Stimulated activated CD4-positive, alpha-beta T cell treated with anti-CD3 and anti-CD28 coated beads, Interleukin-4, amount 100 ng/mL, for 4 hours (primary cell): ENCODE measurements around the gene SHC1.

Experiments used
- DNase-seq, 2 experiments: peaks; one replicate each; pipeline ENCODE4 v3.0.0-alpha.2; 2020

The SHC1 gene

GRCh38 chr1:154954541-154954940, 16.0 kb downstream of the SHC1 start:
- no peak for DNase-seq

- DNase-seq = no peak
Observed at GRCh38 chr1:154953611-154954038, 16.9 kb downstream of the SHC1 start.

GRCh38 chr1:154952664-154953063, 17.9 kb downstream of the SHC1 start:
- DNase-seq = no peak

DNA sequence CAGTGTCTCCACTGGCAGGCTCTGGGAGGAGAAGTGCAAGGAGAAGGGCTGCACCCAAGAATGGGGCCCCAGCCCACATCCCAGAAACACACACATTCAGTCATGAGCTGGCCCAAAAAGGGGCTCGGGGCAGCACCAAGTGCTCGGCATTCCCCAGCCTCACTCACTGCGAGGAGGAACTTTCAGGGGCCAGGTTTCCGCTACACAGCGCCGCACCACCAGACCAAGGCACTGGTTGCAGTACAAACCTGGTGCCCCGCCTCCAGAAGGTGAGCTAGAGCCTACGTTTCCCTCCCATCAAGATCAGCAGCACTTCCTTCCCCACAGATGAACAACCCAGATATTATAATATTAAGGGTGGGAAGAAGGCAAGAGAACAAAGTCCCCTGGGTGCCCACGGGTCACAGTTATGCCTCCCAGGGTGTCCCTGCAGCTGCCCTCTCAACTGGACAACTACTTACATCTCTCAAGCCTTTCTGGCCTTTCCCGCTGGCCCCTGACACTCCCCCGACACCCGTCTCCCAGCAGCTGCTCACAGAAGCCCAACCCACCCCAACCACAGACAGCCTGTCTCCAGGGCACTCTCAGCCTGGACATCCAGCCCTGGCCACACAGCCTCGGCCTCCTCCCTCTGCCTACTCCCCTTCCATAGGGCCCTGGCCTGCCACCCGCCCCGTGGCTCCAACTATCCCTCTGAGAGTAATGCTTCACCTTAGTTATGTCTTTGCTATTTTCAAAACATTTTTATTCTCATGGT, 18.5 kb downstream of the SHC1 start:
- DNase-seq = peak; percentile 60 to 61

DNA sequence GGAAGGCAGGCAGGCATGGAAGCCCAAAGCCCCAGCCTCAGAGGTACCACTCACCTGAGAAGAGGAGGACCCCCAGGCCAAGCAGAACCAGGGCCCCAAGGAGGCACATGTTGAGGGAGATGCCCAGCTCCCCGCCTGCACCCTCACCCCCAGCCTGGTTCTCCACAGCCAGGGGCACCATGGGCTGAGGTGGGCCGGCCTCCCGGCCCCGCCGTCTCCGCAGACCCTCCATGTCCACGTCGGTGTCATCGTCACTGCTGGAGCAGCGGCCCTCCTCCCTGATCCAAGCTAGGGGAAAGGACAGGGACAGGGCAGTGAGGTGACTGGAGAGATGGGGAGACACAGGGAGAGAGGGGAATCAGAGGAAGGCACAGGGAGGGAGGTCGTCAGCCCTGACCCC, 22.5 kb downstream of the SHC1 start:
- no peak for DNase-seq

GRCh38 chr1:154945962-154946850, 24.3 kb downstream of the SHC1 start:
- DNase-seq = no peak

GRCh38 chr1:154945160-154945961, 25.2 kb downstream of the SHC1 start:
- DNase-seq = no peak

GRCh38 chr1:154944401-154945159, 26.0 kb downstream of the SHC1 start:
- DNase-seq = no peak

DNA sequence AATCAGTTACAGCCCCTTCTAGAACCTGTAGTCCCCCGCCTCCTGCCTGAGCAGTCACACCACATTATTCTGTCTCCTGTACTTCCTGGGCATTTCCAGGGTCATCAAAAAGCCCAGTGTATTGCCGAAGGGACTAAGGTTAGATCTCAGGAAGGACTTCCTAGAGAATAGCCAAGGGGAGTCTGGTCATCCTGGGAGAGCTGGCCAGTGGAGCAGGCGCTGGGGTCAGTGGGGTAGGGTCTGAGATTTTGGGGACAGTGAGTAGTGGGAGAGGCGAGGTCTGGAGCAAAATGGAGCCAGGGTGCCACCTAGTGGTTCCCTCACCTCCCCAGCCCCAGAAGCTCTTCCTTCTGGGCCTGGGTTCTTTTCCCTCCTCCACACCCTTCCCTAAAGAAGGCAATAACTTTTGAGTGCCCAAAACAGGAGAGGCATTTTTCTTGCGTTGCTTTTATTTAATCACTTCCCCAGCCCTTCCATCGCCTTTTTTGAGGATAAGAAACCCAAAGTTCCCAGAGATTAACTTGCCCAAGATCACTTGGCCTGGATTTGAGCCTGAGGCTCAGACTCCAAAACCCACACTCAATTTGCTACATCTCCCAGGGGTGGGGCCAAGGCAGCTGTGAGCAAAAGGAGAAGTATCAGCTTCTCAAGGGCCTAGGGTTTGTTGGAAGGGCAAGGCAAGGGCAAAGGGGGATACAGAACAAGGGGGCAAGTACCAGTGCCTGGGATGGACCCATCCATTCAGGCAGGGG, 26.7 kb downstream of the SHC1 start:
- DNase-seq = peak in 1 of 2 experiments; percentile 39

DNA sequence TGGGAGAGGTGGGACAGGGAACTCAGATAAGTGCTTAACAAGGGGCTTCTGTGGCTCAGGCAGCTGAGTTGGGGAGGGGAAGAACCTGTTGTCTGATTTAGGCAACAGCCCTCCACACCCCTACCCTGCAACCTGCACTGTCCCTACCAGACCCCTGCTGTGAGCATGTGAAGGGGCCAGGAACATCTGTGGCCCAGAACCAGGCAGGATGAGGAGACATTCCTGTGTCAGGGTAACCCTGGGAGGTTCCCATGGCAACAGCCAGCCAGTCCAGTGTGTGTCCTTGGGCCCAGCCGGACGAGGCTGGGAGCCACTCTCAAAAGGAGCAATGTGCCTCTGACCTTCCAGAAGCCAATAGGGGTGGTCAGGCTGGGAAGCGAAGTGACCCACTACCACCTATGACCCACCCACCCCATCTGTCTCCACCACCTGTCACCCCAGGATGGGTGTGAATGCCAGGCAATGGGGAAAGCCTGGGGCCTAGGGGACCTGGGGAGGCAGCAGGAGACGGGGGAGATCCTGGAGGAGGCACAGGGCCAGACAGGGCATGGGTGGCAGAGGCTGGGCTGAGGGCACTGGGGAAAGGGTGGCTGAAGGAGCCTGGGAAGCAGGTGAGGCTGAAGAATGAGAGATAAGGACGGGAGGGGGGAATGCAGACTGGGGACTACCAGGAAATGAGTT, 29.1 kb downstream of the SHC1 start:
- no peak for DNase-seq

- DNase-seq = no peak
Observed at GRCh38 chr1:154940651-154941194, 29.8 kb downstream of the SHC1 start.

GRCh38 chr1:154940213-154940560, 30.4 kb downstream of the SHC1 start:
- DNase-seq = no peak

DNA sequence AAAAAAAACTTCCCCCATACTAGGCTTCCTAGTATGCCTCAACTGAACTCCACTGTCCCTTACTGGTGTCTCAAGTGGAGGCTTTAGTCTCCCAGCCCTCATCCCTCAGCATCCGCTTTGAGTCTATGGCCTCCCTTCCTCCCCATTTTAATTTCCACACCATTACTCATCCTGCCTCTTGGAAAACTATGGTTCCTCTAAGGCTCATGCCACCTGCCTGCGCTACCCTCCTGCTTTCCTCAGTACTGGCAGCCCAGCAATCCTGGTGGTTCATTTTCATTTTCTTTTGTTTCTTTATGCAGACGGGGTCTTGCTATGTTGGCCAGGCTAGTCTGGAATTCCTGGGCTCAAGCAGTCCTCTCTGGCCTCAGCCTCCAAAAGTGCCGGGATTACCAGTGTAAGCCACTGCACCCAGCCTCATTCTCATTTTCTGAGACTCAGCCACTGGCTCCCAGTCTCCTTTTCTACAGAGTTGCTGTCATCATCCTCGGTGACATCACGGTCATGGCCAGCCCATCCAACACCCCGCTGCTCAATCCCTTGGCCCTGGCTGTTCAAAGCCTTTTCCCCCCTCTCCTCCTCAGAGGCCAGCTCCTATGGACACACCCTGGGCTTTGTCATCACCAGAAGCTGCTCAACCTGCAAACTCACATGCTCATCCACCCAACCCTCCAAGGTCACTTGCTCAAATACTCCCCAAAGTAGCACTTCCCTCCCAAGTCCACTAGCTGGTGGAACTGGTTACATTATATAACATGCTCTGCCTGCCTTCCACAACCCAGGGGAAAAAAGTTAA, 31.7 kb downstream of the SHC1 start:
- no peak for DNase-seq

DNA sequence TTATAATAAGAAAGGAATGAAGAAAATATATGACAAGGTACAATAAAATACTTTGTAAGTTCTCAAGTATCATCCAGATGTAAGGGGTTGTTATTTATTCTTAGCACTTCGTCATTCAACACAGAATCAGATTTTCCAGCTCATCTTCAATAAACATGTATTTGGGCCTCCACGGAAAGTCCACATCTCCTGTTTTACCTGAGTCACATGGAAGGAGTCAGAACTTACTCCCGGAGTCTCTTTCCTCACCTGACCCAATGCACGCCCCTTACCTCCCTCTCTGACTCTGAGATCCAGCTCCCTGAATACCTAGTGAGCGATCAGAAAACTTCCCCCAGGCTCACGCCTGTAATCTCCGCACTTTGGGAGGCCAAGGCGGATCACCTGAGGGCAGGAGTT, 32.6 kb downstream of the SHC1 start:
- no peak for DNase-seq

DNA sequence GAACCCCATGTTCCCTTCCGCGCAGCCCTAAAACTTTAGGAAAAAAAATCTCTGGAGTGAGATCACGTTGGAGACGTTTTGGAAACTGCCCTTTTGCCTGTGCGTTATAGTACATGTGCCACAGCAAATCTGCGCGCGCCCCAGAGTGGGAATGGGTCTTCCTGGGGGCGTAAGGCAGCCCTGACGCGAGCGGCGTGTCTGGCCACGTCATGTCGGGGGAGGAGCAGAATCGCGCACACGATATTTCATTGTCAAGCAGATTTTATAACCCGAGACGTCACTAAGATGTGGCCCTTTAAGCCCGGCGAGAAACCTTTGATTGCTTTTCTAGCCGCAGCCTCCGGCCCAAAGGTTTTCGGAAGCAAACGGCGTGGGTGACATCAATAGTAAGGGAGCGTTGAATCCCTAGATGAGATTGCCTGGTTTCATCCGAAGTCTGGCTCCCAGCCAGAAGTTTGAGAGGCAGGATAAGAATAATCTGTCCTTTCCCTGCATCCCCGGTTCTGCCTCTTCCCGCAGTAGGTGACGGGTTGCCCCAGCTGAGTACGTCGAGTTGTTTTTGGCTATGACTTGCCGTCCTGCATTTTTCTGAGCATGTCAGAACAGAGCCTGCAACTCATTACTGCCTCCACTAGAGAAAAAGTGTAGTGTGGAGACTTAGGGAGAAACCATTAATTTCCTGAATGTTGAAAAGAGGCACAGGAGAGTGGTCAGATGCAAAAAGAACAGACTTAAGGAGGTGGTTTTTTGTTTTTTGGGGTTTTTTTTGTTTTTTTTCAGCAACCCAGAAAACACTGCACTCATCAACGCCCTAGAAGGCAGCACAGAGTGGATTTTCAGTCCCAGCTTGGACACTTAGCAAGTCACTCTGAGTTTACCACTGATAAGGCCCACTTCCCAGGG, 33.2 kb downstream of the SHC1 start:
- peak; percentile 83 to 88 for DNase-seq

- peak; percentile 89 to 93 for DNase-seq
Observed at GRCh38 chr1:154936555-154937084, 33.9 kb downstream of the SHC1 start, which contains the start of gene PMVK. Gene PMVK (minus strand): TSS chr1:154936719. CDS start chr1:154936685, 34 bp downstream.

- no peak for DNase-seq
Observed at GRCh38 chr1:154935749-154936554, 34.6 kb downstream of the SHC1 start.
